ENCODE measurements around the gene CDH10.

Gene CDH10

DNA sequence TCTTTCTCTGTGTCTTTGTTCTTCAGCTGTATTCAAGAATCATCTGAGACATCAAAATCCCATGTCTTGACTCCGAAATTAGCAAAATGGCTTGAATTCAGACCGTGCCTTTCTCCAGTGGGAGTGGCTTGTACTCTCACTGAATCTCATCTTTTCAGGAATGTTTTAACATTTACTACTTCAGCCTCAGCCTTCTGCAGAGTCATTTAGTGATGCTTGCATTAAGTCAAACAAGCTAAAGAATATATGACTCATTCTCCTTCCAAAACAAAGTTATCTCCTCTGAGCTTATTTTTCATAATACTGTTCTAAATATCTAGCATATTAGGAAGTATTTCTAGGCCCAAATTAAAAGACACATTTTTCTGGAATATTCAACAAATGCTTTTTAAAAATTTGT lies 205.3 kb downstream of the CDH10 start:
- TF ChIP-seq, protein P1, sequence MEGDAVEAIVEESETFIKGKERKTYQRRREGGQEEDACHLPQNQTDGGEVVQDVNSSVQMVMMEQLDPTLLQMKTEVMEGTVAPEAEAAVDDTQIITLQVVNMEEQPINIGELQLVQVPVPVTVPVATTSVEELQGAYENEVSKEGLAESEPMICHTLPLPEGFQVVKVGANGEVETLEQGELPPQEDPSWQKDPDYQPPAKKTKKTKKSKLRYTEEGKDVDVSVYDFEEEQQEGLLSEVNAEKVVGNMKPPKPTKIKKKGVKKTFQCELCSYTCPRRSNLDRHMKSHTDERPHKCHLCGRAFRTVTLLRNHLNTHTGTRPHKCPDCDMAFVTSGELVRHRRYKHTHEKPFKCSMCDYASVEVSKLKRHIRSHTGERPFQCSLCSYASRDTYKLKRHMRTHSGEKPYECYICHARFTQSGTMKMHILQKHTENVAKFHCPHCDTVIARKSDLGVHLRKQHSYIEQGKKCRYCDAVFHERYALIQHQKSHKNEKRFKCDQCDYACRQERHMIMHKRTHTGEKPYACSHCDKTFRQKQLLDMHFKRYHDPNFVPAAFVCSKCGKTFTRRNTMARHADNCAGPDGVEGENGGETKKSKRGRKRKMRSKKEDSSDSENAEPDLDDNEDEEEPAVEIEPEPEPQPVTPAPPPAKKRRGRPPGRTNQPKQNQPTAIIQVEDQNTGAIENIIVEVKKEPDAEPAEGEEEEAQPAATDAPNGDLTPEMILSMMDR (IDR thresholded peaks at IDR 0.05; ENCODE audit: control insufficient read depth, extremely low read depth, insufficient read depth), result no peak
- H3K4me3 ChIP-seq (ENCODE audit: low read depth, low read length), result no peak overlapping the region
- no peak for DNase-seq (ENCODE audit: low read depth)
